ENCODE data around the gene MS4A15.

MS4A15 gene

GRCh38 chr11:60780774-60781173, 24.1 kb downstream of the MS4A15 start:
- no peak for FAIRE-seq

- no peak for FAIRE-seq
These were observed 24.8 kb downstream of the MS4A15 start for GRCh38 chr11:60781286-60781980.

- no peak for FAIRE-seq
These were observed 25.3 kb downstream of the MS4A15 start for GRCh38 chr11:60781981-60782316.

GRCh38 chr11:60782393-60783140, 25.9 kb downstream of the MS4A15 start:
- no peak for FAIRE-seq

GRCh38 chr11:60783141-60783484, 26.4 kb downstream of the MS4A15 start:
- FAIRE-seq: no peak

GRCh38 chr11:60783911-60784310, 27.2 kb downstream of the MS4A15 start:
- FAIRE-seq: no peak

GRCh38 chr11:60785136-60785535, 28.5 kb downstream of the MS4A15 start, which contains the start of gene MS4A10:
Gene MS4A10, plus strand, starts transcription at chr11:60785333. Its CDS starts 5,003 bp downstream, at chr11:60790336.
- no peak for FAIRE-seq

GRCh38 chr11:60785806-60786361, 29.2 kb downstream of the MS4A15 start:
- FAIRE-seq: no peak

GRCh38 chr11:60786811-60787567, 30.3 kb downstream of the MS4A15 start:
- FAIRE-seq: no peak

- peak; percentile 30 for FAIRE-seq
These were observed 31.9 kb downstream of the MS4A15 start for GRCh38 chr11:60788401-60789125.

GRCh38 chr11:60790726-60791125, 34.1 kb downstream of the MS4A15 start:
- FAIRE-seq: no peak

GRCh38 chr11:60791153-60791933, 34.7 kb downstream of the MS4A15 start:
- FAIRE-seq: no peak

- no peak for FAIRE-seq
These were observed 35.9 kb downstream of the MS4A15 start for GRCh38 chr11:60792521-60792920.

- no peak for FAIRE-seq
These were observed 38.6 kb downstream of the MS4A15 start for GRCh38 chr11:60795291-60795690.

- no peak for FAIRE-seq
These were observed 41.4 kb downstream of the MS4A15 start for GRCh38 chr11:60797846-60798630.

GRCh38 chr11:60798631-60799030, 42.0 kb downstream of the MS4A15 start:
- no peak for FAIRE-seq

GRCh38 chr11:60801194-60801593, 44.5 kb downstream of the MS4A15 start:
- no peak for FAIRE-seq

- no peak for FAIRE-seq
These were observed 46.7 kb downstream of the MS4A15 start for GRCh38 chr11:60803273-60803936.

GRCh38 chr11:60809249-60809648, 52.6 kb downstream of the MS4A15 start:
- FAIRE-seq: no peak

GRCh38 chr11:60809691-60810090, 53.0 kb downstream of the MS4A15 start:
- no peak for FAIRE-seq

- no peak for FAIRE-seq
These were observed 53.5 kb downstream of the MS4A15 start for GRCh38 chr11:60810151-60810550.
